ENCODE data around the gene CD99L2. TPM values are rescaled to one million over a fixed set of nuclear protein-coding genes. Genes with fewer than 3 reads are reported as not detected.
"Not testable (repeated sequence)": the region's sequence is repeated elsewhere in the genome, so short reads cannot be mapped to it uniquely, and the experiment has no call there.

CD99L2 gene
- total and polyA plus RNA-seq, 4 donors = 45.0 to 130 (median 108) TPM

DNA sequence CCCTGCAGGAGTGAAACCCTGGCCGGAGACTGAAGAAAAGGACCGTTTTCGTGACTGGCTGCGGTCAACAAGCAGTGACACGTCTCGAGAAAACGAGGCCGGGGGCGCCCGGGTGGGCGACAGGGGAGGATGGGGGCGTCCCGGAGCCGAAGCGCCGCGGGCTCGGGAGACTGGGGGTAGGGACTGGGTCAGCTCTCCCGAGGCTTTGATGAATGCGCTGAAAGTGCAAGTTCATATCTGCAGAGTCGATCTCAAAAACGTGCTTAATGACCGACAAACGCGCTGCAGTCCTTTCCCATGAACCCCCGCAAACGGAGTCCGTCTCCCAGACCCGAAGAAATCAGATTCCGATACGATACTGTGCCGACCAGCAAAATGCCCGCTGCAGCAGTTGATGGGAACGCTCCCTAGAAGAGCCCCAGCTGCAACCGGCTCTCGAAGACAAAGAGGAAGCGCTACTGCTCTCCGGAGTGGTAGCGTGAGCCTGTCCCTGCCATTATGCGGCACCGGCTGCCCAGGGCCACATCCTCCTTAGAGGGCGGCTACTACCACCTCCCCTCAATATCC lies 806 bp upstream of the CD99L2 start:
- H3K27me3 ChIP-seq (ENCODE audit: control insufficient read depth, insufficient read depth, low read length) = no peaks in the 10 kb centered on the region
- H3K4me3 ChIP-seq (ENCODE audit: low read depth, low read length) = peak overlapping the region; percentile 66
- peak in 5 of 6 donors; percentile 17 to 85 (median 26) for DNase-seq (ENCODE audit: low read depth in 4 of 6, low spot score in 6 of 6)
- H3K27ac ChIP-seq (ENCODE audit: low read depth, low read length) = peak overlapping the region; percentile 75
- WGBS (ENCODE audit: insufficient coverage) = 31% methylated on average over 41 of the region's 42 CpGs
- peaks cover 8% of the 10 kb centered on the region for H3K4me1 ChIP-seq (ENCODE audit: control insufficient read depth, insufficient read depth, low read length)
- H3K36me3 ChIP-seq (ENCODE audit: control insufficient read depth, insufficient read depth, low read length) = no peaks in the 10 kb centered on the region
- no peaks in the 10 kb centered on the region for H3K9me3 ChIP-seq (ENCODE audit: control insufficient read depth, insufficient read depth, low read length)

- peak in 5 of 6 donors; percentile 9 to 83 (median 17) for DNase-seq (ENCODE audit: low read depth in 4 of 6, low spot score in 6 of 6)
These were observed 797 bp downstream of the CD99L2 start for GRCh38 chrX:150897421-150898320.

GRCh38 chrX:150896632-150897031 lies 1.8 kb downstream of the CD99L2 start:
- DNase-seq (ENCODE audit: low read depth in 4 of 6, low spot score in 6 of 6) = no peak
- Histone ChIP-seq H3K9me3 (ENCODE audit: control insufficient read depth, insufficient read depth, low read length) (no peaks in the 10 kb centered on the region), H3K4me3 (ENCODE audit: low read depth, low read length) (no peak overlapping the region), H3K27ac (ENCODE audit: low read depth, low read length) (no peak overlapping the region), H3K27me3 (ENCODE audit: control insufficient read depth, insufficient read depth, low read length) (no peaks in the 10 kb centered on the region), H3K36me3 (ENCODE audit: control insufficient read depth, insufficient read depth, low read length) (no peaks in the 10 kb centered on the region), H3K4me1 (ENCODE audit: control insufficient read depth, insufficient read depth, low read length) (peaks cover 4% of the 10 kb centered on the region)
- WGBS (ENCODE audit: insufficient coverage) = 89% methylated on average over 6 of the region's 6 CpGs

More at GRCh38 chrX:150897421-150898320, 797 bp downstream of the CD99L2 start:
- H3K27ac ChIP-seq (ENCODE audit: low read depth, low read length) = peak overlapping the region; percentile 33
- WGBS (ENCODE audit: insufficient coverage) = 24% methylated on average over 19 of the region's 22 CpGs
- peaks cover 8% of the 10 kb centered on the region for H3K4me1 ChIP-seq (ENCODE audit: control insufficient read depth, insufficient read depth, low read length)
- H3K36me3 ChIP-seq (ENCODE audit: control insufficient read depth, insufficient read depth, low read length) = no peaks in the 10 kb centered on the region
- no peaks in the 10 kb centered on the region for H3K9me3 ChIP-seq (ENCODE audit: control insufficient read depth, insufficient read depth, low read length)
- H3K27me3 ChIP-seq (ENCODE audit: control insufficient read depth, insufficient read depth, low read length) = no peaks in the 10 kb centered on the region
- peak overlapping the region; percentile 54 for H3K4me3 ChIP-seq (ENCODE audit: low read depth, low read length)

- no peaks in the 10 kb centered on the region for H3K9me3 ChIP-seq (ENCODE audit: control insufficient read depth, insufficient read depth, low read length)
- no peaks in the 10 kb centered on the region for H3K36me3 ChIP-seq (ENCODE audit: control insufficient read depth, insufficient read depth, low read length)
- no peak for DNase-seq (ENCODE audit: low read depth in 4 of 6, low spot score in 6 of 6)
- H3K27ac ChIP-seq (ENCODE audit: low read depth, low read length) = no peak overlapping the region
- H3K27me3 ChIP-seq (ENCODE audit: control insufficient read depth, insufficient read depth, low read length) = no peaks in the 10 kb centered on the region
- no peak overlapping the region for H3K4me3 ChIP-seq (ENCODE audit: low read depth, low read length)
- H3K4me1 ChIP-seq (ENCODE audit: control insufficient read depth, insufficient read depth, low read length) = no peaks in the 10 kb centered on the region
- 84% methylated on average over 3 of the region's 5 CpGs for WGBS (ENCODE audit: insufficient coverage)
These were observed 4.5 kb downstream of the CD99L2 start for GRCh38 chrX:150893936-150894335.

- Histone ChIP-seq H3K4me3 (ENCODE audit: low read depth, low read length) (no peak overlapping the region), H3K9me3 (ENCODE audit: control insufficient read depth, insufficient read depth, low read length) (no peaks in the 10 kb centered on the region), H3K36me3 (ENCODE audit: control insufficient read depth, insufficient read depth, low read length) (no peaks in the 10 kb centered on the region), H3K27ac (ENCODE audit: low read depth, low read length) (no peak overlapping the region), H3K4me1 (ENCODE audit: control insufficient read depth, insufficient read depth, low read length) (no peaks in the 10 kb centered on the region), H3K27me3 (ENCODE audit: control insufficient read depth, insufficient read depth, low read length) (no peaks in the 10 kb centered on the region)
- DNase-seq (ENCODE audit: low read depth in 4 of 6, low spot score in 6 of 6) = no peak
- WGBS (ENCODE audit: insufficient coverage) = 33% methylated on average over 2 of the region's 3 CpGs
These were observed 9.3 kb downstream of the CD99L2 start for GRCh38 chrX:150889131-150889530.

DNA sequence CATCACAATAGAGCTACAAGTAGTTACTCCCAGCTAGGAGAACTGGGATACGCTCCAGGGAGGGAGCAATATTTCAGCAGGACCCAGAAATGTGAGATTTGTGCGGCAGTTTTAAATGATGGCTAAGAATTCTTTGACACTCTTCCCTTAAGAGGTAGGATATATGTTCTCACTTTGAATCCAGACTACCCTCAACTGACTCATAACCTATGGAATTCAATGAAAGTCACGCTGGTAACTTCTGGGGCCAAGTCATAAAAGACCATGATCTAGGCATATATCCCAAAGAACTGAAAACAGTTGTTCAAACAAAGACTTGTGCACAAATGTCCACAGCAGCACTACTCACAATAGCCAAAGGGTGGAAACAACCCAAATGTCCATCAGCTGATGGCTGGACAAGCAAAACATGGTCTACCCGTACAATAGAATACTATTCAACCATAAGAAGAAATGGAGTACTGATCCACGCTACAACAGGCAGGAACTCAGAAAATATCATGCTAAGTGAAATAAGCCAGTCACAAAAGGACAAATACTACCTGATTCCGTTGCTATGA lies 10.5 kb downstream of the CD99L2 start:
- Histone ChIP-seq H3K4me3 (ENCODE audit: low read depth, low read length) (no peak overlapping the region), H3K9me3 (ENCODE audit: control insufficient read depth, insufficient read depth, low read length) (no peaks in the 10 kb centered on the region), H3K4me1 (ENCODE audit: control insufficient read depth, insufficient read depth, low read length) (no peaks in the 10 kb centered on the region), H3K27me3 (ENCODE audit: control insufficient read depth, insufficient read depth, low read length) (no peaks in the 10 kb centered on the region), H3K27ac (ENCODE audit: low read depth, low read length) (no peak overlapping the region), H3K36me3 (ENCODE audit: control insufficient read depth, insufficient read depth, low read length) (no peaks in the 10 kb centered on the region)
- WGBS (ENCODE audit: insufficient coverage) = 74% methylated on average over 2 of the region's 6 CpGs
- no peak for DNase-seq (ENCODE audit: low read depth in 4 of 6, low spot score in 6 of 6)

- not testable (repeated sequence) for H3K9me3 ChIP-seq (ENCODE audit: control insufficient read depth, insufficient read depth, low read length); H3K36me3 ChIP-seq (ENCODE audit: control insufficient read depth, insufficient read depth, low read length); H3K27ac ChIP-seq (ENCODE audit: low read depth, low read length); H3K4me3 ChIP-seq (ENCODE audit: low read depth, low read length); H3K4me1 ChIP-seq (ENCODE audit: control insufficient read depth, insufficient read depth, low read length); H3K27me3 ChIP-seq (ENCODE audit: control insufficient read depth, insufficient read depth, low read length); DNase-seq (ENCODE audit: low read depth in 4 of 6, low spot score in 6 of 6)
- WGBS (ENCODE audit: insufficient coverage) = 93% methylated on average over 2 of the region's 9 CpGs
These were observed 11.2 kb downstream of the CD99L2 start for GRCh38 chrX:150887268-150887667.

DNA sequence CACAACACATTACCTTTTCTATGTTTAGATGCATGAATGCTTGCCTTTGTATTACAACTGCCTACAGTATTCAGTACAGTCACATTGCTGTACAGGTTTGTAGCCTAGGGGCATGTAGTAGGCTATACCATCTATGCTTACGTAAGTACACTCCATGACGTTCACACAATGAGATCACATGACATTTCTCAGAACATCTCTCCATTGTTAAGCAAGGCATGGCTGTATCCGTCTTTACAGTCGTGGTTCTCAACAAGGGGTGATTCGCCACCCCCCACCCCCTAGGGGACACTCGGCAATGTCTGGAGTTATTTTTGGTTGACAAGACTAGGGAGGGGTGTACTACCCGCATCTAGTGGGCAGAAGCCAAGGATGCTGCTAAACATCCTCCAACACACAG lies 12.1 kb downstream of the CD99L2 start:
- H3K9me3 ChIP-seq (ENCODE audit: control insufficient read depth, insufficient read depth, low read length) = no peaks in the 10 kb centered on the region
- H3K27me3 ChIP-seq (ENCODE audit: control insufficient read depth, insufficient read depth, low read length) = no peaks in the 10 kb centered on the region
- peaks cover under 1% of the 10 kb centered on the region for H3K4me1 ChIP-seq (ENCODE audit: control insufficient read depth, insufficient read depth, low read length)
- no peaks in the 10 kb centered on the region for H3K36me3 ChIP-seq (ENCODE audit: control insufficient read depth, insufficient read depth, low read length)
- H3K4me3 ChIP-seq (ENCODE audit: low read depth, low read length) = no peak overlapping the region
- no peak for DNase-seq (ENCODE audit: low read depth in 4 of 6, low spot score in 6 of 6)
- 80% methylated on average over 1 of the region's 7 CpGs for WGBS (ENCODE audit: insufficient coverage)
- H3K27ac ChIP-seq (ENCODE audit: low read depth, low read length) = no peak overlapping the region

GRCh38 chrX:150880808-150881165 lies 17.7 kb downstream of the CD99L2 start:
- Histone ChIP-seq H3K4me3 (ENCODE audit: low read depth, low read length) (no peak overlapping the region), H3K9me3 (ENCODE audit: control insufficient read depth, insufficient read depth, low read length) (peaks cover 2% of the 10 kb centered on the region), H3K36me3 (ENCODE audit: control insufficient read depth, insufficient read depth, low read length) (no peaks in the 10 kb centered on the region), H3K4me1 (ENCODE audit: control insufficient read depth, insufficient read depth, low read length) (peaks cover 6% of the 10 kb centered on the region), H3K27me3 (ENCODE audit: control insufficient read depth, insufficient read depth, low read length) (no peaks in the 10 kb centered on the region), H3K27ac (ENCODE audit: low read depth, low read length) (no peak overlapping the region)
- no CpG with 5 or more reads among the region's 2 CpGs for WGBS (ENCODE audit: insufficient coverage)
- no peak for DNase-seq (ENCODE audit: low read depth in 4 of 6, low spot score in 6 of 6)
